Measurements from ENCODE around the gene ARFGAP3. TPM values are rescaled to one million over a fixed set of nuclear protein-coding genes. Genes with fewer than 3 reads are reported as not detected.

ARFGAP3 gene
- total and polyA plus RNA-seq, 2 experiments from 2014 or later: 14.8 to 19.1 TPM

DNA sequence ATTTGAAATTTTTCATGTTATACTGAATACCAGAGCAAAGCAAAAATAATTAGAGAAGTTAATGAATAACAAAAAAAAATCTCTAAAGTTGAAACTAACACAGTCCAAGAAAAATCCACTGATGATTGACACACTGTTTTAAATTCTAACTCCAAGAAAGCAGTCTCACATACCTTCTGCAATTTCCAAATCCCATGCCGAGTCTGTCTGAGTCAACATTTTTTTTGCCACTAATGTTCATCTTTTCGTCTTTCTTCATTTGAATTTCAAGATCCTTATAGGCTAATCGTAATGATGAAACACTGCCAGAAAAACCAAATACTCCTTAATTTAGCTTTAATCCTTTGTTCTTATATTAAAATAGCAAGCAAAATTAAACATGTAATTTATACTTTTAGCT, 39.5 kb downstream of the ARFGAP3 start (continued):
- TF ChIP-seq, protein P1, sequence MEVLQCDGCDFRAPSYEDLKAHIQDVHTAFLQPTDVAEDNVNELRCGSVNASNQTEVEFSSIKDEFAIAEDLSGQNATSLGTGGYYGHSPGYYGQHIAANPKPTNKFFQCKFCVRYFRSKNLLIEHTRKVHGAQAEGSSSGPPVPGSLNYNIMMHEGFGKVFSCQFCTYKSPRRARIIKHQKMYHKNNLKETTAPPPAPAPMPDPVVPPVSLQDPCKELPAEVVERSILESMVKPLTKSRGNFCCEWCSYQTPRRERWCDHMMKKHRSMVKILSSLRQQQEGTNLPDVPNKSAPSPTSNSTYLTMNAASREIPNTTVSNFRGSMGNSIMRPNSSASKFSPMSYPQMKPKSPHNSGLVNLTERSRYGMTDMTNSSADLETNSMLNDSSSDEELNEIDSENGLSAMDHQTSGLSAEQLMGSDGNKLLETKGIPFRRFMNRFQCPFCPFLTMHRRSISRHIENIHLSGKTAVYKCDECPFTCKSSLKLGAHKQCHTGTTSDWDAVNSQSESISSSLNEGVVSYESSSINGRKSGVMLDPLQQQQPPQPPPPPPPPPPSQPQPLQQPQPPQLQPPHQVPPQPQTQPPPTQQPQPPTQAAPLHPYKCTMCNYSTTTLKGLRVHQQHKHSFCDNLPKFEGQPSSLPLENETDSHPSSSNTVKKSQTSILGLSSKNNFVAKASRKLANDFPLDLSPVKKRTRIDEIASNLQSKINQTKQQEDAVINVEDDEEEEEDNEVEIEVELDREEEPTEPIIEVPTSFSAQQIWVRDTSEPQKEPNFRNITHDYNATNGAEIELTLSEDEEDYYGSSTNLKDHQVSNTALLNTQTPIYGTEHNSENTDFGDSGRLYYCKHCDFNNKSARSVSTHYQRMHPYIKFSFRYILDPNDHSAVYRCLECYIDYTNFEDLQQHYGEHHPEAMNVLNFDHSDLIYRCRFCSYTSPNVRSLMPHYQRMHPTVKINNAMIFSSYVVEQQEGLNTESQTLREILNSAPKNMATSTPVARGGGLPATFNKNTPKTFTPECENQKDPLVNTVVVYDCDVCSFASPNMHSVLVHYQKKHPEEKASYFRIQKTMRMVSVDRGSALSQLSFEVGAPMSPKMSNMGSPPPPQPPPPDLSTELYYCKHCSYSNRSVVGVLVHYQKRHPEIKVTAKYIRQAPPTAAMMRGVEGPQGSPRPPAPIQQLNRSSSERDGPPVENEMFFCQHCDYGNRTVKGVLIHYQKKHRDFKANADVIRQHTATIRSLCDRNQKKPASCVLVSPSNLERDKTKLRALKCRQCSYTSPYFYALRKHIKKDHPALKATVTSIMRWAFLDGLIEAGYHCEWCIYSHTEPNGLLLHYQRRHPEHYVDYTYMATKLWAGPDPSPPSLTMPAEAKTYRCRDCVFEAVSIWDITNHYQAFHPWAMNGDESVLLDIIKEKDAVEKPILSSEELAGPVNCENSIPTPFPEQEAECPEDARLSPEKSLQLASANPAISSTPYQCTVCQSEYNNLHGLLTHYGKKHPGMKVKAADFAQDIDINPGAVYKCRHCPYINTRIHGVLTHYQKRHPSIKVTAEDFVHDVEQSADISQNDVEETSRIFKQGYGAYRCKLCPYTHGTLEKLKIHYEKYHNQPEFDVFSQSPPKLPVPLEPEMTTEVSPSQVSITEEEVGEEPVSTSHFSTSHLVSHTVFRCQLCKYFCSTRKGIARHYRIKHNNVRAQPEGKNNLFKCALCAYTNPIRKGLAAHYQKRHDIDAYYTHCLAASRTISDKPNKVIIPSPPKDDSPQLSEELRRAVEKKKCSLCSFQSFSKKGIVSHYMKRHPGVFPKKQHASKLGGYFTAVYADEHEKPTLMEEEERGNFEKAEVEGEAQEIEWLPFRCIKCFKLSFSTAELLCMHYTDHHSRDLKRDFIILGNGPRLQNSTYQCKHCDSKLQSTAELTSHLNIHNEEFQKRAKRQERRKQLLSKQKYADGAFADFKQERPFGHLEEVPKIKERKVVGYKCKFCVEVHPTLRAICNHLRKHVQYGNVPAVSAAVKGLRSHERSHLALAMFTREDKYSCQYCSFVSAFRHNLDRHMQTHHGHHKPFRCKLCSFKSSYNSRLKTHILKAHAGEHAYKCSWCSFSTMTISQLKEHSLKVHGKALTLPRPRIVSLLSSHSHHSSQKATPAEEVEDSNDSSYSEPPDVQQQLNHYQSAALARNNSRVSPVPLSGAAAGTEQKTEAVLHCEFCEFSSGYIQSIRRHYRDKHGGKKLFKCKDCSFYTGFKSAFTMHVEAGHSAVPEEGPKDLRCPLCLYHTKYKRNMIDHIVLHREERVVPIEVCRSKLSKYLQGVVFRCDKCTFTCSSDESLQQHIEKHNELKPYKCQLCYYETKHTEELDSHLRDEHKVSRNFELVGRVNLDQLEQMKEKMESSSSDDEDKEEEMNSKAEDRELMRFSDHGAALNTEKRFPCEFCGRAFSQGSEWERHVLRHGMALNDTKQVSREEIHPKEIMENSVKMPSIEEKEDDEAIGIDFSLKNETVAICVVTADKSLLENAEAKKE (CRISPR knock-in tag; IDR thresholded peaks at IDR 0.05): no peak
- no peak for TF ChIP-seq ZNF114 (CRISPR knock-in tag; IDR thresholded peaks at IDR 0.05)
- TF ChIP-seq EZH2phosphoT487 (IDR thresholded peaks at IDR 0.05; ENCODE audit: unreplicated experiment): no peak
- no peak for TF ChIP-seq STAT1 (IDR thresholded peaks at IDR 0.05; ENCODE audit: unreplicated experiment)
- TF ChIP-seq, protein P2, sequence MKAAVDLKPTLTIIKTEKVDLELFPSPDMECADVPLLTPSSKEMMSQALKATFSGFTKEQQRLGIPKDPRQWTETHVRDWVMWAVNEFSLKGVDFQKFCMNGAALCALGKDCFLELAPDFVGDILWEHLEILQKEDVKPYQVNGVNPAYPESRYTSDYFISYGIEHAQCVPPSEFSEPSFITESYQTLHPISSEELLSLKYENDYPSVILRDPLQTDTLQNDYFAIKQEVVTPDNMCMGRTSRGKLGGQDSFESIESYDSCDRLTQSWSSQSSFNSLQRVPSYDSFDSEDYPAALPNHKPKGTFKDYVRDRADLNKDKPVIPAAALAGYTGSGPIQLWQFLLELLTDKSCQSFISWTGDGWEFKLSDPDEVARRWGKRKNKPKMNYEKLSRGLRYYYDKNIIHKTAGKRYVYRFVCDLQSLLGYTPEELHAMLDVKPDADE (IDR thresholded peaks at IDR 0.05): no peak
- TF ChIP-seq POLR2AphosphoS5 (IDR thresholded peaks at IDR 0.05; ENCODE audit: low read depth): no peak
- no peak for TF ChIP-seq CREB1 (CRISPR knock-in tag; IDR thresholded peaks at IDR 0.05; ENCODE audit: low read depth)
- TF ChIP-seq, protein P3, sequence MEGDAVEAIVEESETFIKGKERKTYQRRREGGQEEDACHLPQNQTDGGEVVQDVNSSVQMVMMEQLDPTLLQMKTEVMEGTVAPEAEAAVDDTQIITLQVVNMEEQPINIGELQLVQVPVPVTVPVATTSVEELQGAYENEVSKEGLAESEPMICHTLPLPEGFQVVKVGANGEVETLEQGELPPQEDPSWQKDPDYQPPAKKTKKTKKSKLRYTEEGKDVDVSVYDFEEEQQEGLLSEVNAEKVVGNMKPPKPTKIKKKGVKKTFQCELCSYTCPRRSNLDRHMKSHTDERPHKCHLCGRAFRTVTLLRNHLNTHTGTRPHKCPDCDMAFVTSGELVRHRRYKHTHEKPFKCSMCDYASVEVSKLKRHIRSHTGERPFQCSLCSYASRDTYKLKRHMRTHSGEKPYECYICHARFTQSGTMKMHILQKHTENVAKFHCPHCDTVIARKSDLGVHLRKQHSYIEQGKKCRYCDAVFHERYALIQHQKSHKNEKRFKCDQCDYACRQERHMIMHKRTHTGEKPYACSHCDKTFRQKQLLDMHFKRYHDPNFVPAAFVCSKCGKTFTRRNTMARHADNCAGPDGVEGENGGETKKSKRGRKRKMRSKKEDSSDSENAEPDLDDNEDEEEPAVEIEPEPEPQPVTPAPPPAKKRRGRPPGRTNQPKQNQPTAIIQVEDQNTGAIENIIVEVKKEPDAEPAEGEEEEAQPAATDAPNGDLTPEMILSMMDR (conservative IDR thresholded peaks at IDR 0.05; ENCODE audit: low read depth in 2 of 2): no peak

Measured in GM23338 (cell line).